Neuronal stem cell (in vitro differentiated cells): Measurements from ENCODE around the gene ADRB2. TPM values are rescaled to one million over a fixed set of nuclear protein-coding genes. Genes with fewer than 3 reads are reported as not detected.

Source experiments
- DNase-seq: peaks from one replicate; pipeline ENCODE4 v3.0.0-alpha.2; 2013; ENCODE audit warnings: low spot score
- H2AFZ ChIP-seq: one replicate; pipeline ENCODE4 v1.6.1; 2013; ENCODE audit warnings: mild to moderate bottlenecking, low read length, inconsistent platforms
- H2AK5ac ChIP-seq: 2 replicates; pipeline ENCODE4 v1.6.1; 2013; ENCODE audit warnings: low read depth, mild to moderate bottlenecking, inconsistent platforms, low read length, moderate library complexity, mixed read lengths
- H2BK120ac ChIP-seq: 2 replicates; pipeline ENCODE4 v1.6.1; 2013; ENCODE audit warnings: low read depth, mild to moderate bottlenecking, inconsistent platforms, low read length, moderate library complexity, mixed read lengths
- H2BK12ac ChIP-seq: one replicate; pipeline ENCODE4 v1.6.1; 2013; ENCODE audit warnings: low read length, inconsistent platforms
- H2BK15ac ChIP-seq: 2 replicates; pipeline ENCODE4 v1.6.1; 2013; ENCODE audit warnings: mild to moderate bottlenecking, low read length, inconsistent platforms, mixed read lengths
- H2BK5ac ChIP-seq: one replicate; pipeline ENCODE4 v1.6.1; 2013; ENCODE audit warnings: inconsistent platforms, mild to moderate bottlenecking, low read length, moderate library complexity
- H3K14ac ChIP-seq: one replicate; pipeline ENCODE4 v1.6.1; 2013; ENCODE audit warnings: low read length, inconsistent platforms
- H3K18ac ChIP-seq: 2 replicates; pipeline ENCODE4 v1.6.1; 2013; ENCODE audit warnings: low read length, inconsistent platforms
- H3K23ac ChIP-seq: 2 replicates; pipeline ENCODE4 v1.6.1; 2013; ENCODE audit warnings: low read depth, mild to moderate bottlenecking, mixed read lengths, low read length, inconsistent platforms; ENCODE audit not compliant: poor library complexity
- H3K27ac ChIP-seq: replicated peaks from 3 replicates; pipeline ENCODE4 v1.5.1; 2013; ENCODE audit warnings: low read length, inconsistent platforms
- H3K27me3 ChIP-seq, 3 experiments: 2 replicates each; pipeline ENCODE4 v1.6.1; 2013; ENCODE audit warnings: low read length in 3 of 3, mild to moderate bottlenecking in 2 of 3, inconsistent platforms in 1 of 3, low read depth in 1 of 3, mixed read lengths in 1 of 3, moderate library complexity in 1 of 3; ENCODE audit not compliant: control insufficient read depth in 3 of 3, insufficient read depth in 3 of 3
- H3K36me3 ChIP-seq, 2 donors: replicated peaks in 1 of 2; 2 replicates each; pipeline ENCODE4 v1.6.1; 2013; ENCODE audit warnings: low read length in 2 of 2; ENCODE audit not compliant: control insufficient read depth in 2 of 2, insufficient read depth in 2 of 2
- H3K4ac ChIP-seq: 2 replicates; pipeline ENCODE4 v1.6.1; 2013; ENCODE audit warnings: inconsistent platforms, mild to moderate bottlenecking, low read length, moderate library complexity
- H3K4me1 ChIP-seq, 2 donors: 1 replicate in 1 of 2; 2 replicates in 1 of 2; pipeline ENCODE4 v1.6.1; 2013; ENCODE audit warnings: low read length in 2 of 2, low read depth in 1 of 2; ENCODE audit not compliant: control insufficient read depth in 2 of 2, insufficient read depth in 1 of 2
- H3K4me2 ChIP-seq: one replicate; pipeline ENCODE4 v1.6.1; 2013; ENCODE audit warnings: mild to moderate bottlenecking, low read length, inconsistent platforms; ENCODE audit not compliant: insufficient read depth, poor library complexity, severe bottlenecking
- H3K4me3 ChIP-seq, 2 donors: 2 replicates each; pipeline ENCODE4 v1.5.1; 2013; ENCODE audit warnings: low read length in 2 of 2, mild to moderate bottlenecking in 2 of 2, inconsistent platforms in 1 of 2, moderate library complexity in 1 of 2
- H3K79me1 ChIP-seq: one replicate; pipeline ENCODE4 v1.6.1; 2013; ENCODE audit warnings: low read depth, mild to moderate bottlenecking, inconsistent platforms, low read length, moderate library complexity
- H3K9ac ChIP-seq: one replicate; pipeline ENCODE4 v1.6.1; 2013; ENCODE audit warnings: mild to moderate bottlenecking, low read depth, low read length, inconsistent platforms; ENCODE audit not compliant: poor library complexity
- H3K9me3 ChIP-seq, 2 donors: replicated peaks in 1 of 2; 2 replicates each; pipeline versions ENCODE3 to v1.6.1; 2013; ENCODE audit warnings: low read length in 2 of 2, mild to moderate bottlenecking in 2 of 2, inconsistent platforms in 1 of 2, low read depth in 1 of 2, mixed read lengths in 1 of 2, moderate library complexity in 1 of 2; ENCODE audit not compliant: control insufficient read depth in 2 of 2, insufficient read depth in 1 of 2
- H4K8ac ChIP-seq: one replicate; pipeline ENCODE4 v1.6.1; 2013; ENCODE audit warnings: low read depth, mild to moderate bottlenecking, inconsistent platforms, low read length, moderate library complexity
- H4K91ac ChIP-seq: one replicate; pipeline ENCODE4 v1.6.1; 2013; ENCODE audit warnings: low read length, low read depth, mild to moderate bottlenecking, inconsistent platforms; ENCODE audit not compliant: poor library complexity
- WGBS, 2 donors: extraction: QIAGEN DNeasy Blood & Tissue Kit; methylation state at CpG; one replicate each; pipeline ENCODE4 v1.1.7; 2013; ENCODE audit warnings: missing lambda C conversion rate in 2 of 2, mixed read lengths in 1 of 2; ENCODE audit not compliant: insufficient read length in 2 of 2, insufficient replicate concordance in 1 of 2; ENCODE audit errors: extremely low coverage in 2 of 2; 5-methylcytosine and 5-hydroxymethylcytosine counted together
- polyA plus RNA-seq, 2 experiments: library from polyadenylated mRNA; stranded (reverse); fragments of 200-250 nt; gene quantifications; one replicate each; pipeline ENCODE4 v1.2.3, GENCODE V29; 2013

ADRB2 gene
- 0.40 TPM for polyA plus RNA-seq (2013, experiment 1 of 2)
- 0.40 TPM for polyA plus RNA-seq (2013, experiment 2 of 2)

DNA sequence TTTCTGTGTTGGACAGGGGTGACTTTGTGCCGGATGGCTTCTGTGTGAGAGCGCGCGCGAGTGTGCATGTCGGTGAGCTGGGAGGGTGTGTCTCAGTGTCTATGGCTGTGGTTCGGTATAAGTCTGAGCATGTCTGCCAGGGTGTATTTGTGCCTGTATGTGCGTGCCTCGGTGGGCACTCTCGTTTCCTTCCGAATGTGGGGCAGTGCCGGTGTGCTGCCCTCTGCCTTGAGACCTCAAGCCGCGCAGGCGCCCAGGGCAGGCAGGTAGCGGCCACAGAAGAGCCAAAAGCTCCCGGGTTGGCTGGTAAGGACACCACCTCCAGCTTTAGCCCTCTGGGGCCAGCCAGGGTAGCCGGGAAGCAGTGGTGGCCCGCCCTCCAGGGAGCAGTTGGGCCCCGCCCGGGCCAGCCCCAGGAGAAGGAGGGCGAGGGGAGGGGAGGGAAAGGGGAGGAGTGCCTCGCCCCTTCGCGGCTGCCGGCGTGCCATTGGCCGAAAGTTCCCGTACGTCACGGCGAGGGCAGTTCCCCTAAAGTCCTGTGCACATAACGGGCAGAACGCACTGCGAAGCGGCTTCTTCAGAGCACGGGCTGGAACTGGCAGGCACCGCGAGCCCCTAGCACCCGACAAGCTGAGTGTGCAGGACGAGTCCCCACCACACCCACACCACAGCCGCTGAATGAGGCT lies at the start of gene ADRB2:
Gene ADRB2, plus strand, starts transcription at position 559 of the 686 bp plus-strand sequence. CDS start 221 bp downstream, outside the sequence.
- no peak within 1 kb of the TSS for H4K8ac ChIP-seq
- peak; percentile 89 for DNase-seq
- H3K36me3 ChIP-seq: no peaks in the 10 kb centered on the region
- H3K9ac ChIP-seq: peak within 1 kb of the TSS; percentile 80
- H4K91ac ChIP-seq: no peak within 1 kb of the TSS
- no peak within 1 kb of the TSS for H3K27ac ChIP-seq
- H2BK5ac ChIP-seq: peak within 1 kb of the TSS; percentile 71
- H2BK12ac ChIP-seq: no peak within 1 kb of the TSS
- peaks cover 4% of the 10 kb centered on the region for H3K79me1 ChIP-seq
- no CpG with 5 or more reads among the region's 42 CpGs for WGBS, 2 donors
- H3K9me3 ChIP-seq: peaks cover 0 to 4% of the 10 kb centered on the region in 2 donors
- no peak within 1 kb of the TSS for H3K14ac ChIP-seq
- peak within 1 kb of the TSS; percentile 90 for H2AFZ ChIP-seq
- peak within 1 kb of the TSS; percentile 47 for H2AK5ac ChIP-seq
- H3K18ac ChIP-seq: peak within 1 kb of the TSS; percentile 93
- H3K4me2 ChIP-seq: peak within 1 kb of the TSS; percentile 96
- peak within 1 kb of the TSS; percentile 40 for H2BK15ac ChIP-seq
- no peak within 1 kb of the TSS for H3K4ac ChIP-seq
- peaks cover 4 to 32% (median 20%) of the 10 kb centered on the region in 3 experiments for H3K27me3 ChIP-seq
- no peak within 1 kb of the TSS for H2BK120ac ChIP-seq
- H3K23ac ChIP-seq: peak within 1 kb of the TSS; percentile 82
- H3K4me3 ChIP-seq: peak within 1 kb of the TSS; percentile 36 to 80
- peaks cover 4 to 6% of the 10 kb centered on the region in 2 donors for H3K4me1 ChIP-seq

DNA sequence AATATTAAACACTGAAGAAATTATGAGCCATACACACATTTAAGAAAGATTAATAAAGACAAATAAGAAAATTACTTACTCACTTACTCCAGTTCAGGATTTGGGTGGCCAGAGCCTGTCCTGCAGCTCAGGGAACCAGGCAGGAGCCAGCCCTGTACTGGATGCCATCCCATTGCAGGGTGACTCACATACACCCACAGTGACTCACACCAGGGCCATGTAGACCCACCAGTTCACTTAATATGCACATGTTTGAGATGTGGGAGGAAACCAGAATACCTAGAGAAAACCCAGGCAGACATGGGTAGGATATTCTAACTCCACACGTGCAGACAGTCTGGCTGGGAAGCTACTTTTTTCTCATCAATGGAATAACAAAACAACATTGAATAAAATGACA lies 49.6 kb upstream of the ADRB2 start:
- H3K79me1 ChIP-seq: no peaks in the 10 kb centered on the region
- H3K4me2 ChIP-seq: no peak overlapping the region
- H2BK15ac ChIP-seq: no peak overlapping the region
- H3K27me3 ChIP-seq: no peaks in the 10 kb centered on the region
- no peak overlapping the region for H3K4me3 ChIP-seq
- H3K9me3 ChIP-seq: no peaks in the 10 kb centered on the region
- no peak overlapping the region for H2BK120ac ChIP-seq
- H3K4me1 ChIP-seq: no peaks in the 10 kb centered on the region
- no peak overlapping the region for H2BK12ac ChIP-seq
- H3K23ac ChIP-seq: no peak overlapping the region
- H3K9ac ChIP-seq: no peak overlapping the region
- no peak overlapping the region for H2AFZ ChIP-seq
- H3K14ac ChIP-seq: no peak overlapping the region
- no peak overlapping the region for H4K8ac ChIP-seq
- no peak overlapping the region for H2BK5ac ChIP-seq
- no CpG with 5 or more reads among the region's 1 CpG for WGBS, 2 donors
- no peak overlapping the region for H2AK5ac ChIP-seq
- no peak overlapping the region for H3K27ac ChIP-seq
- H3K36me3 ChIP-seq: no peaks in the 10 kb centered on the region
- H3K18ac ChIP-seq: no peak overlapping the region
- H4K91ac ChIP-seq: no peak overlapping the region
- no peak for DNase-seq
- no peak overlapping the region for H3K4ac ChIP-seq

DNA sequence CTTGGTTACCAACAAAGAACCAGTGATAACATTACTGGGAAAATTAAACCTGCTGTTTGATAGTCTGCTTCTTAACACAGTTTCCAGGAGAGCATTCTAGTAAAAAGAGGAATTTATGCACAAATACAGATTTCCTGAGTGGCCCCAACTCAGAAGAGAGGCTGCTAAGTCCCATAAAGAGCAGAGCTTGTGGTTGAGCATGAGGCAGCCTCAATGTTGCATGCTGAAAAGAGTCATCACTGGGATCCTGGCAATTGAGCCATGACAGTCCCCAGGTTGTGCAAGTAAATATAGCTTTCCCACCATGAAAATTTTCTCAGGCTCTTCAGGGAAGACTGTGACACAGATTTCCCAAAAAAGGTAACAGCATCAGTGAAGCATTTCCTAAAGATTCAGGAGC lies 47.5 kb upstream of the ADRB2 start:
- Histone ChIP-seq H3K4ac (no peak overlapping the region), H2BK5ac (no peak overlapping the region), H3K23ac (no peak overlapping the region), H2AK5ac (no peak overlapping the region), H2BK120ac (no peak overlapping the region), H2BK15ac (no peak overlapping the region), H3K36me3 (no peaks in the 10 kb centered on the region), H3K14ac (no peak overlapping the region), H2BK12ac (no peak overlapping the region), H3K27me3 (no peaks in the 10 kb centered on the region), H3K9ac (no peak overlapping the region), H3K4me3 (no peak overlapping the region), H3K79me1 (no peaks in the 10 kb centered on the region), H3K4me1 (no peaks in the 10 kb centered on the region), H3K27ac (no peak overlapping the region), H4K8ac (no peak overlapping the region), H3K9me3 (no peaks in the 10 kb centered on the region), H2AFZ (no peak overlapping the region), H4K91ac (no peak overlapping the region), H3K18ac (no peak overlapping the region), H3K4me2 (no peak overlapping the region)
- DNase-seq: no peak

DNA sequence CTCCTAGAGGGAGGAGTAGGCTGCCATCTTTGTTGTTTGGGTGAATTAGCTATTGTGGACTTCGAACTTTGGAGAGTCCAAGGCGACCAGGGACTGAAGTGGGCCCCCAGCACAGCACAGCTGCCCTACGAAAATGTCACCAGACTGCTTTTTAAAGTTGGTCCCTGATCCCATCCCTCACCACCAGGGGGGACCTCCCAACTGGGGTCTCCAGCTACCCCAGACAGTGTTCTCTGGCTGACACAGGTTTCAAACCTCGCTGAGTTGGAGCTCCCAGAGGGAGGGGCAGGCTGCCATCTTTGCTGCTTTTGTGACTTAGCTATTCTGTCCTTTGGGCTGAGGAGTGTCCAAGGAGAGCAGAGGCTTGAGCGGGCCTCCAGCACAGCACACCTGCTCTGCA lies 45.7 kb upstream of the ADRB2 start:
- no peak overlapping the region for H2AFZ ChIP-seq
- H2BK120ac ChIP-seq: no peak overlapping the region
- no peaks in the 10 kb centered on the region for H3K4me1 ChIP-seq
- no peak overlapping the region for H3K23ac ChIP-seq
- no peak overlapping the region for H3K18ac ChIP-seq
- no peaks in the 10 kb centered on the region for H3K9me3 ChIP-seq
- no peak overlapping the region for H3K14ac ChIP-seq
- H4K8ac ChIP-seq: no peak overlapping the region
- no peak overlapping the region for H3K27ac ChIP-seq
- no peak overlapping the region for H3K4me3 ChIP-seq
- no peak overlapping the region for H4K91ac ChIP-seq
- no peaks in the 10 kb centered on the region for H3K27me3 ChIP-seq
- no peak overlapping the region for H2BK15ac ChIP-seq
- no peak for DNase-seq
- no peak overlapping the region for H3K4ac ChIP-seq
- no peak overlapping the region for H2BK5ac ChIP-seq
- H3K9ac ChIP-seq: no peak overlapping the region
- no peak overlapping the region for H2AK5ac ChIP-seq
- no peak overlapping the region for H3K4me2 ChIP-seq
- H3K36me3 ChIP-seq: no peaks in the 10 kb centered on the region
- WGBS, 2 donors: no CpG with 5 or more reads among the region's 5 CpGs
- no peaks in the 10 kb centered on the region for H3K79me1 ChIP-seq
- H2BK12ac ChIP-seq: no peak overlapping the region
